Measurements from ENCODE around the gene DDX20.
"Not testable (repeated sequence)": the region's sequence is repeated elsewhere in the genome, so short reads cannot be mapped to it uniquely, and the experiment has no call there.

The DDX20 gene

GRCh38 chr1:111734426-111734825 is 21.3 kb upstream of the DDX20 start:
- no peak for DNase-seq

GRCh38 chr1:111734856-111735255 is 20.8 kb upstream of the DDX20 start:
- no peak for DNase-seq

- no peak for DNase-seq
These were observed 20.4 kb upstream of the DDX20 start for GRCh38 chr1:111735321-111735720.

DNA sequence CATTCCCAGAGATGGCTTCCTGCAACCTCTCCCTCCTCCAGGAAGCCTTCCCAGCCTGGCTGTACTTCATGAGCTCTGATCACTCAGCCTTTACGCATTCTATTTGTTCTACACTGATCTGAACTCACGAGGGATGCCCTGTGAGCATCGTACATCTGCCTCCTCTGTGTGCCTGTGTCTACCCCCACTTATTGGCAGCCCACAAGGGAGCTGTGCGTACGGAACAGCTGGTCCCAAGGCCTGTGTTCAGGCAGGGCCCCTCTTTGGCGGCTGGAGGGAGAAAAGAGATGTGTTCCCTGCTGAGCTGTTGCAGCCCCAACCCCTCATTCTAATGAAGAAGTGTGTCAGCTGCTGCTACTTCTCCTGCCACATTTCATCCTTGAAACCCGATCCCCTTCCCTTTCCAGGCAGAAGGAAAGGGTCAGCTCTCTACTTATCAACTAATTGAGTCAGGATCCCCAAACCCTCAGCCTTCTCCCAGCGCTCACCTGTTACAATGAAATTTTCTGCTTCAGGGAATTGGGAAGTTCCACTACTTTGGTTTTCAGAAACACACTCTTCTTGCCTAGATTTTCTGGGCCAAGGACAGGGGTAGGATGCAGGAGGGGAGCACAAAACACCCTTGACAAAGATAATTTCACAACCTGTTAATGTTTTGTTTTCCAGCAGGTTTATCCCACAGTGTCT is 19.7 kb upstream of the DDX20 start:
- no peak for DNase-seq

DNA sequence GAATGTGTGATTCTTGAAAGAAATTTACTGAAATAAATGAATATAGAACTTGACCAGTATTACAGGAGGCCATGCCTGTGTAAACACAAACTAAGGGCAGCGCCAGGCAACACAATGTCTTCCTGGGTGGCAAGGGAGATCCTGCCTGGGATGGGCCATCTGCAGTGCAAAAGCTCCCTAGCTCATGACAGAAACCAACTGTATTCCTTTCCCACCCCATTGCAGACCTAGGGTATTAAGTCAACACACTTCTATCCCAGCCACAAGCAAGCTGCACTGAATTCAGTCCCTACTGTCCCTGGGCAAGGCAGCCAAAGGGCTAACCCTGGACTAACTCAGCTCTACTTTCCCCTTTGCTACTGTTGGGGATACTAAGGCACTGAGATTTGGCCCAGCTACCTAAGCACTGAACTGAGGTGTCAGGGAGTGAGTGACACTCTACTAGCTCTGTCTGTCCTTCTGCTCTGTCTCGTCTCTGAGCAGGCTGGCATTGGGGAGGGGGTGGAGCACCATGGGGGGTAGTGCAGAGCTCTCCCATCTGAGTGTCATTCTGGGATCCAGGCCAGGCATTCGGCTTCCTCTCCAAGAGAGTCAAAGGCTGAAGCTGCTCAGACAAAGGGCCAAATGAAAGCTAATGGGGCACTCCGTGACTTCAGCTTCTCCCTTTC is 19.0 kb upstream of the DDX20 start:
- DNase-seq: no peak

- DNase-seq: no peak
These were observed 18.2 kb upstream of the DDX20 start for GRCh38 chr1:111737216-111738132.

GRCh38 chr1:111738133-111738435 is 17.6 kb upstream of the DDX20 start:
- DNase-seq: no peak

DNA sequence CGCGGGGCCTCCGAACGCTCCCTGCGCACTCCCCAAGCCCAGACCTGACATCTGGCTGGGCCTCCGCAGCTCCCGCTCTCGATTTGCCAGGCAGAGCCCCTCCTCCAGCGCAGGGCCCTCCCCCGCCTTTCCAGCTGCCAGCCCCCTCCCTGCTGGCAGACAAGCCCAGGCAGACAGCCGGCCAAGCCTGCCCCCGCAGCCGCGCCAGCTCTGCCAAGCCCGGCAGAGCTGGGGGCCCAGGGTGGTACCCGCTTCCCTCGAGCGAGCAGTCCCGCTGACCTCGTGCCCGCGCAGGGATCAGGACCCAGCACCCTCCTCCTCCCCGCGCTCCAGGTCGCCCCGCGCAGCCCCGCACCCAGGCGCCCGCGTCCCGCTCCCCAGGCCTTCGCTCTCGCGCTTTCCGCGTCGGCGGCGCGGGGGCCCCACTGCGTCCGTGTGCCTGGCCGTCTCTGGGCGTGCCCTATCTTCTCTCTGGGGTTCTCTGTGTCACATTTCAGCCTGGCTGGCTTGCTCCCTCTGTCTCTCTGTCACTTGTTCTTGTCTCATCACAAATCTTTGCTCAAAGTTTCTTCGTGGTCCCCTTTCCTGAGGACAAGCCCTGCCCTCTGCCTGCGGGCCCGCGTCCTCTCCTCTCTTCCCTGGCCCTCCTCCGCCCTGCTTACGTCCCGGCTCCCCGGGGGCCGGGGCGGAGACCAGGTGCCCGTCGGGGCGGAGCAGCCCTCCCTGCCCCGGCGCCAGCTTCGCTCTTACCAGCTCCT is 17.1 kb upstream of the DDX20 start:
- DNase-seq: peak; percentile 26

GRCh38 chr1:111739194-111739924 is 16.3 kb upstream of the DDX20 start, which contains the start of gene INKA2:
Gene INKA2 (minus strand): TSS chr1:111739395. CDS start chr1:111739242, 153 bp downstream.
- peak; percentile 47 for DNase-seq

GRCh38 chr1:111739925-111740765 is 15.6 kb upstream of the DDX20 start:
- DNase-seq: no peak

DNA sequence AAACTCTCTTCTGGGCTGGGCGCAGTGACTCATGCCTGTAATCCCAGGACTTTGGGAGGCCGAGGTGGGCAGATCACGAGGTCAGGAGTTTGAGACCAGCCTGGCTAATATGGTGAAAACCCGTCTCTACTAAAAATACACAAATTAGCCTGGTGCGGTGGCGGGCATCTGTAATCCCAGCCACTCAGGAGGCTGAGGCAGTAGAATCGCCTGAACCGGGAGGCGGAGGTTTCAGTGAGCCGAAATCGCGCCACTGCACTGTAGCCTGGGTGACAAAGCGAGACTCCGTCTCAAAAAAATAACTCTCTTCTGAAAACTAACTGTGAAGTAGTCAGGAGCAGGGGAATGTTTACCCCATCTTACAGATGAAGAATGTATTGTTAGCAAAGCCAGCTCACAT is 13.4 kb upstream of the DDX20 start:
- not testable (repeated sequence) for DNase-seq

DNA sequence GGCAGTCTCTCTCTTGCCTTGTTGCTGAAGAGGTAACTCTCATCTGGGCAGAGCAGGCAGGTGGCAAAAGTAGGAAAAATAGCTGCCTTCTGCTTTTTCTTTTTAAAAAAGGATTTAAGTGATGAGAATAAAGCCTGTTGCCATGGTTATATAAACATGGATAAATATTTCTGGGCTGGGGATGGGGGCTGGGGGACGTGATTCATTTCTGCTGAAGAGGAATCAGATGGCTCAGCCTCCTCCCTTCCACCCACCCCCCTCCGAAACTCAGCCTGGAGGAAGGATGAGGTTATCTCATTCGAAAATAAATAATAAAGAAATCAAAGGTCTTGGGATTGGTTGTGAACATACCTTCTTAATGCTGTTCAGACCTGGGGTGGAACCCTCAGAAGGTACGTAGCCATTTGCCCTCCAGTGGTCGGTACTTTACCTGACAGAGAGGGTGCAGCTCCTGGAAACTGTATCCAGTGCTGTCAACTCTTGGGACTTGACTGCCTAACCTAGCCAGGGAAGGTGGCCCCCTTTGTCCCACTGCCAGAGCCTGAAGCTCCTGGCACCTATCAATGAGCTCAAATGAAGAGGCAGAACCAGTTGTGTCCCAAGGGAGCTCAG is 12.7 kb upstream of the DDX20 start:
- DNase-seq: no peak

- DNase-seq: no peak
These were observed 12.0 kb upstream of the DDX20 start for GRCh38 chr1:111743679-111744101.

GRCh38 chr1:111745675-111746613 is 9.8 kb upstream of the DDX20 start:
- DNase-seq: no peak

DNA sequence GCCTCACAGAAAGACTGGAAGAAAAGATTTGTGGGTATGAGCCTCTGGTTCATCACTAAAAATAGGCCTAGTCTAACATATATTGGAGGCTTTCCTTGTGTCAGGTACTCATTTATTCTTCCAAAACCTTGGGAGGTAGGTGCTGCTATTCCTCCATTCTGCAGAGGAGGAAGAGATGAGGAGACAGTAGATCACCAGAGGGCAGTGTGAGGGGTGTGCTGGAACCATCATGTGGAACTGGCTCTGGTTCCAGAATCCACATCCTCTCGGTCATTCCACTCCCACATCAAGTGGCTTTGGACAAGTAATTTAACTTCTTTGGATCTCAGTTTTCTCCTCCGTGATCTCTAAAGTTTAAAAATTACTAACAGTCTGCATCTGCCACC is 9.1 kb upstream of the DDX20 start:
- no peak for DNase-seq

- DNase-seq: peak; percentile 56
These were observed 8.4 kb upstream of the DDX20 start for GRCh38 chr1:111747282-111747734.

DNA sequence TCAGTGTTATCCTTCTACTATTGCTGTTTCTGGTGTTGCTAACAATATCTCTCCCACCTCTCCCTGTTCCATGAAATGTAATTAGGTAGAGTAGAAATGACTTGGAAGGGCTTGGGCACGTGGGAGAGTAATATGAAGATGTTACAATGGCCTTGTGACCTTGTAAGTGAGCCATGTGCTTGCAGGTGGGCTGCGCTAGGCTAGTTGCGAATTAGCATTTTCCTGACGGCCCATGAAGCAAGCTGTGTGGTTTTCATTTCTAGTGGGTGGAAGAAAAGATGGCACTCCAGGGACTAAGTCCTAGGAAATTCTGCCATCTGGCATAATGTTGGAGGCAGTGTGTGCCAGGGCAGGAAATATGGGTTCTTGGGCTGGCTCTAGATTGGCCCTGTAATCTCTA is 7.8 kb upstream of the DDX20 start:
- DNase-seq: no peak

GRCh38 chr1:111749628-111750027 is 6.1 kb upstream of the DDX20 start:
- DNase-seq: no peak

GRCh38 chr1:111750856-111751255 is 4.8 kb upstream of the DDX20 start:
- DNase-seq: no peak

All from activated T-cell treated with anti-CD3 and anti-CD28 coated beads for 4 hours (primary cell).